H1 (cell line): ENCODE data around the gene FBXO17. TPM values are rescaled to one million over a fixed set of nuclear protein-coding genes. Genes with fewer than 3 reads are reported as not detected.

Experiments
- BACH1 ChIP-seq: IDR thresholded peaks from 2 replicates; pipeline ENCODE4 v1.6.1; 2012; ENCODE audit warnings: low read length, improper control_type of control experiment
- BRCA1 ChIP-seq: IDR thresholded peaks from 2 replicates; pipeline ENCODE4 v1.6.1; 2012; ENCODE audit warnings: low read depth, low read length, improper control_type of control experiment
- CEBPB ChIP-seq: IDR thresholded peaks from 2 replicates; pipeline ENCODE4 v1.6.1; 2012; ENCODE audit warnings: low read depth, low read length
- CHD2 ChIP-seq: IDR thresholded peaks from 2 replicates; pipeline ENCODE4 v1.6.1; 2012; ENCODE audit warnings: low read length, improper control_type of control experiment
- CREB1 ChIP-seq: IDR thresholded peaks from 2 replicates; pipeline ENCODE4 v1.6.1; 2012; ENCODE audit warnings: inconsistent platforms
- EGR1 ChIP-seq: IDR thresholded peaks from 2 replicates; pipeline ENCODE4 v1.6.1; 2011; ENCODE audit warnings: low read depth, low read length, borderline replicate concordance
- FOSL1 ChIP-seq: IDR thresholded peaks from 2 replicates; pipeline ENCODE4 v1.6.1; 2011; ENCODE audit warnings: mild to moderate bottlenecking, low read depth, low read length, moderate library complexity; ENCODE audit not compliant: insufficient read depth
- JUN ChIP-seq: IDR thresholded peaks from 2 replicates; pipeline ENCODE4 v1.6.1; 2011; ENCODE audit warnings: low read depth, mild to moderate bottlenecking, improper control_type of control experiment, low read length
- PHF8 ChIP-seq: fragments of 200-600 bp; sonication (generic); conservative IDR thresholded peaks from 2 replicates; pipeline ENCODE4 v1.7.1; 2012; ENCODE audit warnings: low read depth, mild to moderate bottlenecking, inconsistent platforms, low read length, moderate library complexity
- POU5F1 ChIP-seq: IDR thresholded peaks from 2 replicates; pipeline ENCODE4 v1.6.1; 2011; ENCODE audit warnings: low read depth, mild to moderate bottlenecking, low read length, moderate library complexity
- RAD21 ChIP-seq, 2 experiments: IDR thresholded peaks in 1 of 2; conservative IDR thresholded peaks in 1 of 2; 2 replicates each; pipeline ENCODE4 v1.6.1; 2011; ENCODE audit warnings: low read depth in 2 of 2, low read length in 2 of 2, improper control_type of control experiment in 1 of 2, inconsistent platforms in 1 of 2, mild to moderate bottlenecking in 1 of 2, moderate library complexity in 1 of 2
- RFX5 ChIP-seq: IDR thresholded peaks from 2 replicates; pipeline ENCODE4 v1.6.1; 2011; ENCODE audit warnings: low read depth, low read length, improper control_type of control experiment, borderline replicate concordance
- SIN3A ChIP-seq, 2 experiments: IDR thresholded peaks in 1 of 2; conservative IDR thresholded peaks in 1 of 2; 2 replicates each; pipeline ENCODE4 v1.6.1; 2011 to 2012; ENCODE audit warnings: low read length in 2 of 2, improper control_type of control experiment in 1 of 2, low read depth in 1 of 2, mild to moderate bottlenecking in 1 of 2
- SP1 ChIP-seq: IDR thresholded peaks from 2 replicates; pipeline ENCODE4 v1.6.1; 2011; ENCODE audit warnings: low read depth, low read length
- TBP ChIP-seq: IDR thresholded peaks from 2 replicates; pipeline ENCODE4 v1.6.1; 2011; ENCODE audit warnings: low read depth, low read length, improper control_type of control experiment
- YY1 ChIP-seq: IDR thresholded peaks from 2 replicates; pipeline ENCODE4 v1.6.1; 2011; ENCODE audit warnings: low read depth, mild to moderate bottlenecking, low read length
- polyA plus RNA-seq, 7 experiments: library from polyadenylated mRNA; depleted of rRNA in 3 of 7; stranded (reverse) in 5 of 7; unstranded in 2 of 7; fragments of >200 nt in 5 of 7; fragments of 200-250 nt in 2 of 7; gene quantifications; 1 replicate in 5 of 7; 2 replicates in 1 of 7; 4 replicates in 1 of 7; pipeline versions ENCODE4 v1.2.1 to v1.2.3, GENCODE V29; 2011 to 2013; ENCODE audit warnings: missing spikeins in 2 of 7, mixed read lengths in 2 of 7
- total RNA-seq: library from RNA; stranded (reverse); fragmentation: NEBNext Ultra II Directional; extraction: Animal tissue kit (Norgen Biotek cat#: 25700); gene quantifications from 2 replicates; pipeline ENCODE4 v1.2.1, GENCODE V29; 2021
- TF ChIP-seq, protein P1 (sequence below): IDR thresholded peaks from 2 replicates; pipeline ENCODE4 v1.6.1; 2012; ENCODE audit warnings: low read length, inconsistent platforms
- TF ChIP-seq, protein P2 (sequence below): IDR thresholded peaks from 2 replicates; pipeline ENCODE4 v1.6.1; 2011; ENCODE audit warnings: low read depth, mild to moderate bottlenecking, low read length; ENCODE audit not compliant: insufficient read depth
- TF ChIP-seq, protein P3 (sequence below), 3 experiments: IDR thresholded peaks; 1 replicate in 2 of 3; 2 replicates in 1 of 3; pipeline versions ENCODE4 v1.5.1 to v1.6.1; 2011; ENCODE audit warnings: low read length in 3 of 3, mild to moderate bottlenecking in 3 of 3, inconsistent platforms in 2 of 3, low read depth in 1 of 3, moderate library complexity in 1 of 3; ENCODE audit not compliant: insufficient read depth in 1 of 3; ENCODE audit errors: control extremely low read depth in 1 of 3

Gene FBXO17
- total and polyA plus RNA-seq, 2 of the 8 experiments (the other 6 are each of a cell fraction or from before 2014, with no cell fraction given) = 11.7 to 15.3 TPM

DNA sequence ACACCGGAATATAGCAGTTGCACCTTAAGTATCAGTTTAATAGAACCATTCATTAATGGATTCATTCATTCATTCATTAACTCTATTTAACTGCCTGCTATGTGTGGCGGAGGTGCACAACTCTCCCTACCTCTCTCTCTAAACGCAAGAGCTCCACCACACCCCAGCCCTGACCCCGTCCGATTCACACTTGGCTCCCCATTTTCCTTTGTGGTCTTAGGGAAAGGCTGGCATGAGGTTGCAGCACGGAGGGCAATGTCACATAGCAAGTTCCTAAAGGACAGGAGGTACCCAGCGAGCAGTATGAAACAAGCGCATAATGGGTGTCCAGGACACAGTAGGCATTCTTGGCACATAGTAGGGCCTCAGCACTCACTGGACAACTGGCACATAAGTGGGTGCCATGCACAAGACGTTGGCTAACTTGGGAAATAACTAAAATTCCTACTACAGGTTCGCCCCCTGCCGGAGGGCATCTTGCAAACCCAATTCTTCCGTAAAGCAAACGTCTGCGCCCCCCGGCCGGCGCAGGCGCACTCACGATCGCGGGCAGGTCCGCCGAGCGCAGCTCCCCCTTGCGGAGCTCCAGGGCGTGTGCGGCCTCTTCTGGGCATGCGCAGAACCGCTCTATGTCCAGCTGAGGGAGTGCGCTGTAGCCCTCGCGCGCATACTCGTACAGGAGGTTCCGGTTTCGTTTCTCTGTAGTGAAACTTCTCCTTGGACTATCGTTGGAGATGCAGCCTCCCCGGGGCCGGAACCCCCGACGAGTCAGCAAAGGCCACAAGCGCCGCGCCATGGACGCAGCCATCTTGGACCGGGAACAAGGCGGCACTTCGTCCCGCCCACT lies 45.4 kb downstream of the FBXO17 start, which contains the start of gene SARS2 (continued):
- TF ChIP-seq, protein P1, sequence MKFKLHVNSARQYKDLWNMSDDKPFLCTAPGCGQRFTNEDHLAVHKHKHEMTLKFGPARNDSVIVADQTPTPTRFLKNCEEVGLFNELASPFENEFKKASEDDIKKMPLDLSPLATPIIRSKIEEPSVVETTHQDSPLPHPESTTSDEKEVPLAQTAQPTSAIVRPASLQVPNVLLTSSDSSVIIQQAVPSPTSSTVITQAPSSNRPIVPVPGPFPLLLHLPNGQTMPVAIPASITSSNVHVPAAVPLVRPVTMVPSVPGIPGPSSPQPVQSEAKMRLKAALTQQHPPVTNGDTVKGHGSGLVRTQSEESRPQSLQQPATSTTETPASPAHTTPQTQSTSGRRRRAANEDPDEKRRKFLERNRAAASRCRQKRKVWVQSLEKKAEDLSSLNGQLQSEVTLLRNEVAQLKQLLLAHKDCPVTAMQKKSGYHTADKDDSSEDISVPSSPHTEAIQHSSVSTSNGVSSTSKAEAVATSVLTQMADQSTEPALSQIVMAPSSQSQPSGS = no peak
- TF ChIP-seq FOSL1 (no peak), TBP (peak; percentile 85), RAD21 (IDR thresholded peaks at IDR 0.05 in 1 of 2, conservative IDR thresholded peaks at IDR 0.05 in 1 of 2; ENCODE audit: low read depth in 2 of 2, low read length in 2 of 2) (peak; percentile 55 to 62), CREB1 (no peak), SP1 (no peak), BRCA1 (no peak), RFX5 (no peak), SIN3A (conservative IDR thresholded peaks at IDR 0.05 in 1 of 2, IDR thresholded peaks at IDR 0.05 in 1 of 2; ENCODE audit: low read depth in 1 of 2, low read length in 2 of 2) (peak in 1 of 2 experiments; percentile 69; a peak in 1 of 4 replicates), PHF8 (peak; percentile 100), BACH1 (no peak), JUN (no peak), POU5F1 (no peak), EGR1 (no peak), YY1 (peak; percentile 99), CEBPB (peak; percentile 19; the same call in 1 of the 2 replicates), CHD2 (no peak)
- TF ChIP-seq, protein P2, sequence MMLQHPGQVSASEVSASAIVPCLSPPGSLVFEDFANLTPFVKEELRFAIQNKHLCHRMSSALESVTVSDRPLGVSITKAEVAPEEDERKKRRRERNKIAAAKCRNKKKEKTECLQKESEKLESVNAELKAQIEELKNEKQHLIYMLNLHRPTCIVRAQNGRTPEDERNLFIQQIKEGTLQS = peak; percentile 51; the same call in 1 of the 2 replicates
- TF ChIP-seq, protein P3, sequence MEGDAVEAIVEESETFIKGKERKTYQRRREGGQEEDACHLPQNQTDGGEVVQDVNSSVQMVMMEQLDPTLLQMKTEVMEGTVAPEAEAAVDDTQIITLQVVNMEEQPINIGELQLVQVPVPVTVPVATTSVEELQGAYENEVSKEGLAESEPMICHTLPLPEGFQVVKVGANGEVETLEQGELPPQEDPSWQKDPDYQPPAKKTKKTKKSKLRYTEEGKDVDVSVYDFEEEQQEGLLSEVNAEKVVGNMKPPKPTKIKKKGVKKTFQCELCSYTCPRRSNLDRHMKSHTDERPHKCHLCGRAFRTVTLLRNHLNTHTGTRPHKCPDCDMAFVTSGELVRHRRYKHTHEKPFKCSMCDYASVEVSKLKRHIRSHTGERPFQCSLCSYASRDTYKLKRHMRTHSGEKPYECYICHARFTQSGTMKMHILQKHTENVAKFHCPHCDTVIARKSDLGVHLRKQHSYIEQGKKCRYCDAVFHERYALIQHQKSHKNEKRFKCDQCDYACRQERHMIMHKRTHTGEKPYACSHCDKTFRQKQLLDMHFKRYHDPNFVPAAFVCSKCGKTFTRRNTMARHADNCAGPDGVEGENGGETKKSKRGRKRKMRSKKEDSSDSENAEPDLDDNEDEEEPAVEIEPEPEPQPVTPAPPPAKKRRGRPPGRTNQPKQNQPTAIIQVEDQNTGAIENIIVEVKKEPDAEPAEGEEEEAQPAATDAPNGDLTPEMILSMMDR (IDR thresholded peaks at IDR 0.05; ENCODE audit: control extremely low read depth in 1 of 3, insufficient read depth in 1 of 3, low read depth in 1 of 3, low read length in 3 of 3) = peak; percentile 92 to 98 (median 93)
